Jurkat, Clone E6-1 (cell line): ENCODE results near the gene CNDP1.
"Not testable (repeated sequence)": the region's sequence is repeated elsewhere in the genome, so short reads cannot be mapped to it uniquely, and the experiment has no call there.

ENCODE experiments used
- DNase-seq: peaks from one replicate; pipeline ENCODE4 v3.0.0-alpha.2; 2011; ENCODE audit warnings: low read depth, low spot score
- H3K4me3 ChIP-seq: 2 replicates; pipeline ENCODE4 v1.5.1; 2011; ENCODE audit warnings: mild to moderate bottlenecking, low read length, control low read depth, moderate library complexity

The CNDP1 gene

GRCh38 chr18:74518456-74519295, 15.6 kb upstream of the CNDP1 start:
- DNase-seq, result no peak
- no peak overlapping the region for H3K4me3 ChIP-seq

GRCh38 chr18:74519320-74520095, 14.8 kb upstream of the CNDP1 start:
- DNase-seq, result no peak
- no peak overlapping the region for H3K4me3 ChIP-seq

DNA sequence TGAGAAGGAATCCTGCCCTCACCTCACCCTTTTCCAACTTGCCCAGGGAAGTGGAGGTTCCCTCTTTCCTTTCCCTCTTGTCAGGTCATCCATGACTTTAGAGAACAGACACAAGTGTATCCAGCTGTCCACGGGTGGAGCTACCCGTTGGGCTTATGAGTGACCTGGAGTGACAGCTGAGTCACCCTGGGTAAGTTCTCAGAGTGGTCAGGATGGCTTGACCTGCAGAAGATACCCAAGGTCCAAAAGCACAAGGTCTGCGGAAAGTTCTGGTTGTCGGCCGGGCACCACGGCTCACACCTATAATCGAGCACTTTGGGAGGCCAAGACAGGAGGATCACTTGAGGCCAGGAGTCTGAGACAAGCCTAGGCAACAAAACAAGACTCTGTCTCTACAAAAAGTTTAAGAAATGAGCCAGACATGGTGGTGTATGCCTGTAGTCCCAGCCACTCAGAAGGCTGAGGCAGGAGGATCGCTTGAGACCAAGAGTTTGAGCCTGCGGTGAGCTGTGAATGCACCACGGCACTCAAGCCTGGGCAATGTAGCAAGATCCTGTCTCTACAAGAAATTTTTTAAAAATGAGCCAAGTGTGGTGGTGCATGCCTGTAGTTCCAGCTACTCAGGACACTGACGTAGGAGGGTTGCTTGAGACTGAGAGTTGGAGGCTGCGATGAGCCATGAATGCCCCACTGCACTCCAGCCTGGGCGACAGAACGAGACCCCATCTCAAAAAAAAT, 14.0 kb upstream of the CNDP1 start:
- H3K4me3 ChIP-seq, result no peak overlapping the region
- no peak for DNase-seq

DNA sequence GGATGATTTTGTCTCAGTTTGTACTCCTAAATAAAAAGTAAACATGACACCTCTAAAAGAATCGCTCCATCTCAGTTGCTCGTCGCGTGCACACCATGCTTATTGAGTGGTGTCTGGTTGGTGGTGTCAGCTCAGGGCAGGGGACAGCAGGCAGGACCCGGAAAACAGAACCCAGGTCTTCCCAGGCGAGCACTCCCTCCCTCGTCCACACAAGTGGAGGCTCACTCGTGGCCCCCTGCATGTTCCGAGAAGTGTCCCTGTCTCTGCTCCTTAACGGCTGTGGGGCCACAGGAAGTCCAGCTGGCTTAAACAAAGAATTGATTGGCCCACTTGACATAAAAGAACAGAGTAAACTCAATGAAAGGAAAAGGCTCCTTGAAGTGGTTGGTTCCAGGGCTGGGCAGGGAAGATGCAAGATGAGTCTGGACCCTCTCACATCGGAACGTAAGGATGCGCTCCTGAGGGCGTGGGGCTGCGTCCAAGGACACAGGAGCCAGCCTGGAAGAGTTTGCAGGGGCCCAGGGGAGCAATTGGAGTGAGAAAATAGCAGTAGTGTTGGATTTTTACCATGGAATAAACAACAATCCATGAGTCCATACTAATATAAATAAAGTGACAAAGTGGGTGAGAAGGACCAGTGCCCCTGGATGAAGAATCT, 13.1 kb upstream of the CNDP1 start:
- H3K4me3 ChIP-seq, result no peak overlapping the region
- DNase-seq, result no peak

- no peak for DNase-seq
- no peak overlapping the region for H3K4me3 ChIP-seq
These were observed 11.4 kb upstream of the CNDP1 start for GRCh38 chr18:74522635-74523548.

- DNase-seq, result no peak
- H3K4me3 ChIP-seq, result no peak overlapping the region
These were observed 10.2 kb upstream of the CNDP1 start for GRCh38 chr18:74524097-74524496.

- DNase-seq, H3K4me3 ChIP-seq: not testable (repeated sequence)
These were observed 9.4 kb upstream of the CNDP1 start for GRCh38 chr18:74524915-74525314.

DNA sequence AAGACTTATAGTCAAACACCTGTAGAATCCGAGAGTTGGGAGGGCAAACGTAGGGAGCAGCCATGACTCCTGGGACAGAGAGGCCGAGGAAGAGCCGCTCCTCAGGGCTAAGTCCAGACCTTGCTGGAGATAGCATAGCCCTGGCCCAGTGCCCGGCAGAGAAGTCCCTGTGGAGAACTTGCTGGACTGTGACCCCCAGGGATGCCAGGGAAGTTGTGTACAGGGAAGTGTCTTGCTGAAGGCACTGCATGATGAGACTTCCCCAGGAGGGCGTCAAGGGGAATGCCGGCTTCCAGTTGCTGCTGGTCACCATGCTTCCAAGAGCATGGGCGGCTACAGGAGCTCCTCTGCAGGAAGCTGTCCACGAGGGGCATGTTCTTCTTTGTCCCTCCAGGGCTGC, 8.6 kb upstream of the CNDP1 start:
- H3K4me3 ChIP-seq, result no peak overlapping the region
- DNase-seq, result no peak

DNA sequence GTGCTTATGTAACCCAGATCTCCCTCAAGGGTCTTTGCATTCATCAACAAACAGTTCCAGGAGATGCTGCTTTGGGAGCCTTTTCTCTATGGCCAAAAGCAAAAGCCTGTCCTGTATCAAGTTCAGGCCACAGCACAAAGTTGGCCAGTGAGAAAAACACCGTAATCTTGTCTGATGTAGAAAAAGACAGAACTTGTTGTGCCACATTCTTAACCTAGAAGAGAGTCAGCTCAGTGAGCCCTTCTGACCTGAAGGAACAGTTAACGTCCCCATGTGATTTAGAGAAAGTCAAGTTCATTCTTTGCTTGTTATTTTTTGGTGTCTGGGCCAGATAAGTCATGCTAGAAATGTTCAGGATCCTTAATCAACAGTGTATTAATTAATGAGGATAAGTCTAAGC, 7.8 kb upstream of the CNDP1 start:
- H3K4me3 ChIP-seq, result no peak overlapping the region
- no peak for DNase-seq

- H3K4me3 ChIP-seq, result no peak overlapping the region
- DNase-seq, result no peak
These were observed 5.8 kb upstream of the CNDP1 start for GRCh38 chr18:74528478-74528877.

DNA sequence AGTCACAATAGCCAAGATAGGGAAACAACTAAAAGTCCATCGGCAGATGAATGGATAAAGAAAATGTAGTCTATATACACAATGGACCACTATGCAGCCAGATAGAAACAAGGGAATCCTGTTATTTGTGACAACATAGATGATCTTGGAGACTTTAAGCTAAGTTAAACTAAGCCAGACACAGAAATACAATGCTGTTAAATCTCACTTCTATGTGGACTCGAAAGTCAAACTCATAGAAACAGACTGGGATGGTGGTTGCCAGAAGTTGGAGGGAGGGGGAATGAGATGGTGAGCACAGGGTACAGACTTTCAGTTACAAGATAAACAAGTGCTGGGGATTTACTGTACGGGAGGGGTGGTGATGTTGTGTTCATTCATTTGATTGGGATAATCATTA, 5.4 kb upstream of the CNDP1 start:
- no peak for DNase-seq
- H3K4me3 ChIP-seq, result no peak overlapping the region

DNA sequence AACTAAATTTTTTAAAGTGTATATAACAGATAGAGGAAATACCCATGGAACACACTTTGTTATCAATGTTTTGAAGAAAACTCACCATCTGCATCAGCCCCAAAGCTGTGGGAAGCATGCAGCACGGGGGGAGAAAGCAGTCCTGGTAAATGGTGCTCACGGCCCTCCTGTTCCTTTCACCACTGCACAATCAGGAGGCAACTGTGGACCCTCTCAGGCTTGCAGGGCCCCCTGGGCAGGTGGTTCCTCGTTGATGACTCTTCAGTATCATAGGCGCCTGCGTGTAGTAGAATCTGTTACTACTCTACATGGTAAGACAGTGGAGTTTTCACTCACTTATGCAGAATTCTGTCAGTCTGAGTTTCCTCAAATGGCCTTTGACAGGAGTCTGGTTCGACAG, 4.9 kb upstream of the CNDP1 start:
- DNase-seq, result no peak
- no peak overlapping the region for H3K4me3 ChIP-seq

DNA sequence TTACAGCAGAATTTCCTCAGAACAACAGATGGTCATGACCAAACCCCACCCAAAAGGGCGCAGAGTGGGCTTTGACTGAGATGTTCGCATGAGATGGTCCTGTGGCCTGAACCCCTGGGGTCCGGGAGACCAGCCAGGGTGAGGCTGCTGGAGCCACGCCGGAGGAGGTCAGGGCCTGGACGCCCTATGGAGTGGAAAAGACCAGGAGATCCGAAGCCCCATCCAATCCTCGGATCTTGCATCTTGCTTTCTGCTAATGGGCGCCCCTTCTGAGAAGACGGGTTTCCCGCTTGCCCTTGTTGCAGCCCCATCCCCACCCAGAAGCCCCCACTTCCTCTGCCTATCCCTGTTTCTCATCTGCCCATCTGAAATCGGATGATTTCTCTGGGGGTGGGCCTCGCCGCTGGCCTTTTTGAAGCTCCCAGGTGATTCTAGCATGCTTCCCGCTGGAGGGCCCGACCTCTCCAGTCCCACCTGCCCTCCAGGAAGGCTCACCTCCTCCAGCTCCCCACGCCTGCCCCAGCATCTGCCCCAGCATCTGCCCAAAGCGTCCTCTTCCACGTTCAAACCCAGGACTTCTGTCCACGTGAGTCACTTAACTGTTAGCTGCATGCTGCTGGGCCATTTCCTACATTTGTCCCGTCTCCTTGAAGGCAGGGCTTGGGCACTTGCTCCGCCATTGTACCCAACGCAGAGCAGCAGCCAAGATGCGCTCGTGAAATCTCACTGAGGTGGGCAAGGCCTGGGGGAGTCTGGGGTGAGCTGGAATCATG, 4.3 kb upstream of the CNDP1 start:
- DNase-seq, result no peak
- no peak overlapping the region for H3K4me3 ChIP-seq

GRCh38 chr18:74530584-74530862, 3.8 kb upstream of the CNDP1 start:
- H3K4me3 ChIP-seq, result no peak overlapping the region
- DNase-seq, result no peak

GRCh38 chr18:74531043-74531442, 3.3 kb upstream of the CNDP1 start:
- H3K4me3 ChIP-seq, result no peak overlapping the region
- DNase-seq, result no peak

DNA sequence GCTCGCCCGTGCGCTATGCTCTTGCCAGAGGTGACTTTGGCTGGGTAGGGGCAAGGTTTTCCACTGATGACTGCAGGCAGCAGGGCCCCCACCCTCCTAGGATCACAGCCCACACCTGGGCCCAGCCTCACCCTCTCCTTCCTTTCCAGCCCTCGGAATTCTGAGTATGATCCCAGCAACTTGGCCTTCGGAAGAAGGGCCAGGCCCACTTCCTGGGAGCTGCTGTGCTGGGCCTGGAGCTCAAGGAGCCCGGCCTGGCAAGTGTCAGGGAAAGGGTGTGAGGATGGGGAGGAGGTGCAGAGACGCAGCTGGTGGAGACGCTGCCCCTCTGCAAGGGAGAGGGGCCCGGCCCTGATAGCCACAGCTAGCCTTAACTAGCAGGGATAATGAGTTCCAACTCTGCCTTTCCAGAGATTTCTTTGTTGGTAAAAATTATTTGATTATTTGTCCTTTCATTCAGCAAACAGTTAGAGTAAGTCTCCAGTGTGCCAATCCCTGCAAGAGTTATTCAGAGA, 1.7 kb upstream of the CNDP1 start:
- no peak overlapping the region for H3K4me3 ChIP-seq
- DNase-seq, result no peak

DNA sequence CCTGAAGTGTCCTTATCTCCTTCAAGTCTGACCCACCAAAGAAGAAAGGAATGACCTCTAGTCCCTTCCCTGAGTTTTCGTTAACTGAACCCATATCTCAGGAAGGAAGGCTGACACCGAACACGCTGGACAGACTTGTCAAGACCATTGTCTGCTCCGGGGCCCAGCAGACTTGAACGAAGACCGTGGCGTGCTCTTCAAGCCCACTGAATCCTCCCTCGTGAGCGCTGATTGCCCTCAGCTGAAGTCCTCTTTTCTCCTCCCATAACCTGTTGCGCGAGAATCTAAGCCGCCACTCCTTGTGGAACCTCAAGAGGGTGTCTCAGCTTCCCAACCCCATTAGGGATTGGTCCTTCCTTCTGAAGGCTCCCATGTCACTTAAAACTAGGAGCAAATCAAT, 634 bp upstream of the CNDP1 start:
- H3K4me3 ChIP-seq, result no peak overlapping the region
- DNase-seq, result no peak
